Measurements from ENCODE around the gene METTL4. TPM values are rescaled to one million over a fixed set of nuclear protein-coding genes. Genes with fewer than 3 reads are reported as not detected.
A peak's percentile ranks its signal among the peaks of the same experiment; 100 is the strongest.
"Not testable (repeated sequence)": the region's sequence is repeated elsewhere in the genome, so short reads cannot be mapped to it uniquely, and the experiment has no call there.

METTL4 gene
- polyA plus RNA-seq, 1 donor: 23.8 TPM

DNA sequence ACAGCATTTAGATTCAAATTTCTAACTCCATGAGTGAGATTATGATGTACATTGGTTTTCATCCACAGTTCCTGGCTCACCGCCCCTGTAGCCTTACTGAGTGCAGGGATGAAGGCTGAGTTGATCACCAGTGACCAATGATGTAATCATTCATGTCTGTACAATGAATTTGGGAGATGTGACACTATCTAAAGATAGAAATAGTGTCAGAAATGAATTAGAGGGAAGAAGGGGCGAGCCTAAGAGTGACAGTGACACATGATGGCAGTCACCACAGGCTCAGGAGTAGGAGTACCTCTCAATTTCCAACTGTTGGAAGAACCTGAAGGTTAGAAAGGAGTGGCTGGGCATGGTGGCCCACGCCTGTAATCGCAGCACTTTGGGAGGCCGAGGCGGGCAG is 3.2 kb downstream of the METTL4 start:
- DNase-seq: no peak

GRCh38 chr18:2564373-2564772 is 6.9 kb downstream of the METTL4 start:
- DNase-seq: no peak

GRCh38 chr18:2559249-2559648 is 12.1 kb downstream of the METTL4 start:
- DNase-seq: no peak

DNA sequence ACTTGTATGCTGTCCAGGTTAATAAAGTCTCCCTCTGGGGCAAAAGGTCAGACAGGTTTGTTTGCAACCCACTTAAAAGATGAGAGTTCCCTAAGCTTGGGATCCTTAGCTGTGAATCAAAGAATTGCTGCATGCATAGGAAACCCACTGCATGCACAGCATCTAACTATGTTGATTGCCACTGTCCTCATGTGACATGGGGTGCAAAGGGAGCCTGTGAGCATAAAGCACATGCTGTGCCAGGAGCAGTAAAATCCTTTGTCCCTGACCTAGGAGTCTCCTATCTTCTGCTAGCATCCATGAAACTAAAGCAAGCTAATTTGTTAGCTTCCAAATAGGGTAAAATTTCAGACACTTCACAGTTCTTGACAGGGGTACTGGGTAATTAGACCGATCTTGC is 13.8 kb downstream of the METTL4 start:
- DNase-seq: no peak

DNA sequence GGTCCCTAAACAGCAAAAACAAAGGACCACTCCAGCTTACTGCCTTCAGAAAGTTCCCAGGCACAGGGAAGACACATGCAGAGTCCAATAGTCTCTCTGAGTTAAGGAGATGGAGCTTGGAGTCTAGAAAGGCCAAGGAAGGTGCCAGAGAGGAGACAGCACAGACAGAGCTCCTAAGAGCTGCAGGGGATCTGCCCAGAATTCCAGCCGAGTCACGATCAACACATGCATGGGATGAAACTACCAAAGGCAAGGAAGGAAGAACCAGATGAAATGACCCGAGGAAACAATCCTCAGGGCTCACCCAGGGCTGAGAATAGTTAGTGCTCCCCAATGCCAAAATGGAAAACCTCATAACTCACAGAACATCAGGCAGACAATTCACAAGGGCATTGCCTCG is 15.4 kb downstream of the METTL4 start:
- DNase-seq: no peak

- no peak for DNase-seq
Measured at GRCh38 chr18:2554696-2555095, 16.6 kb downstream of the METTL4 start.

DNA sequence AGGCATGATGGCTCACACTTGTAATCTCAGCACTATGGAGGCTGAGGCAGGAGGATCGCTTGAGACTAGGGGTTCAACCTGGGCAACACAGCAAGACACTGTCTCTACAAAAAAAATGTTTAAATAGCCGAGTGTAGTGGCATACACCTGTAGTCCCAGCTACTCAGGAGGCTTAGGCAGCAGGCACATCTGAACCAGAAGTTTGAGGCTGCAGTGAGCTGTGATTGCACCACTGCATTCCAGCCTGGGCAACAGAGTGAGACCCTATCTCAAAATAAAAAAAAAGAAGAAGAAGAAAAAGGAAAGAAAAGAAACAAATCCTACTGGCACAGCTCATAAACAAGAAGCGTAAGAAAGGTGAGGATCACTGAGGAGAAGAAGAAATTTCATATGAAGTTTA is 19.9 kb downstream of the METTL4 start:
- no peak for DNase-seq

DNA sequence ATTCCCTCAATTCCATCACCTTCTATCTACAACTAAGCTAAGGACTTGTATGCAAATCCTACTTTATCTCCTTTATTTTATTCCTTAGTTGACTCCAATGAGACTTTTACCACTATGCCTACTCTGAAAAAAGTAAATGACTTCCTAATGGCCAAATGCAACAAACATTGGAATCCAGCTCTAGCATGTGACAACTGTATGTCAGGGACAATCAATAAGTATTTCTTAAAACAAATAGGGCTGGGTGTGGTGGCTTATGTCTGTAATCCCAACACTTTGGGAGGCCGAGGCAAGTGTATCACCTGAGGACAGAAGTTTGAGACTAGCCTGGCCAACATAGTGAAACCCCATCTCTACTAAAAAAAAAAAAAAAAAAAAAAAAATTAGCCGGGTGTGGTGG is 21.8 kb downstream of the METTL4 start:
- DNase-seq: no peak

- DNase-seq: peak; percentile 55
Measured at GRCh38 chr18:2547477-2548087, 23.7 kb downstream of the METTL4 start.

DNA sequence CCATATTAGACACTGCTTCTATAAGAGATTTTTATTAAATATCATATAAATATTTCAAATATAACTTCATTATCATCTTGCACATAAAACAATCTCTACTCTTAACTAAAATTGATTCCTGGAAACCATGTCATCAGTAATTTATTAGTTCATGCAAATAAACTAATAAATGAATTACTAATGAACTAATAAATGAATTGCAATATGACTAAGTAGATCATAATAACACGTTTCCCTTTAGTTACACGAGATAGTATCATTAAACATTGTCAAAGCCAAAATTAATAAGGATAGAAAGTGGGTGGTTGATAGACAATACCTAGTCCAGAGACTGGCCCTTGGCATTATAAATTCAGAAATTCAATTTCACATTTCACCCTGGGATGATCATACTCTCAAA is 26.1 kb downstream of the METTL4 start:
- no peak for DNase-seq

DNA sequence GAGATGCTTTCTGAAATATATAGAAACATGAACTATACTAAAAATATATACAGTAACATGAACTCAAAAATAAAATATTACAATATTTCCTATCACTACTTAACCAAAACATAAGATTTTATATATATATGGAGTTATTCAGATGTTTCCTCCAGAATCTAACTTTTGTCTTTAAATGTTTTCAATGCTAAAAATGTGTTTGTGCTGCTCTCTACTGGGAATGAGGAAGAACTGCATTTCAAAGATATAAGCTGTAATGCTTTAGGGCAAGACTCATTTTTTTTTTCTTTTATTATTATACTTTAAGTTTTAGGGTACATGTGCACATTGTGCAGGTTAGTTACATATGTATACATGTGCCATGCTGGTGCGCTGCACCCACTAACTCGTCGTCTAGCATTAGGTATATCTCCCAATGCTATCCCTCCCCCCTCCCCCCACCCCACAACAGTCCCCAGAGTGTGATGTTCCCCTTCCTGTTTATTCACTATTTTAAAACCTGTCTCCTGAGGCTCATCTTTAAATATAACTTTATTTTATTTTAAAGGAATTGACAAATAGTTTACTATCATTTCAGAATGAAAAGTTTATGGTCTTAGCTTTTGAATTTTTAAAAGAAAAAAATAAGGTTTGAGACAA is 29.3 kb downstream of the METTL4 start:
- peak; percentile 46 for DNase-seq

DNA sequence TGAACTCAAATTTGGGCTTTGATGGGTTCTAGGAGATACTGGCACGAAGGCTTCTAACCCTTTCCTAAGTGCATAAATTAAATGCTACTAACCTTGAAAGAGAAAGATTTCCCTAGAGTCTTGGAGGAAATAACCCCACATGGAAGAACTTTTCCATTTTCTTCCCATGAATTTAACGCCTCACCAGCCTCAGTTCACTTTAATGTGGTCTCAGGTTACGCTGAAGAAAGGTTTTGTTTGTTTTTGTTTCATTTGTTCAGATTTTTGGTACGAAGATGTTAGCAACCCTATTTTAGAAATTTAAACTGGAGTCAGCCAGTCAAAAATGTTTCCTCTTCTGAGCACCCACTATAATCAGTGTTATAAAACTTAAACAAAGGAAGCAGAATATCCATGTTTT is 30.7 kb downstream of the METTL4 start:
- peak; percentile 47 for DNase-seq

- DNase-seq: no peak
Measured at GRCh38 chr18:2538844-2539243, 32.5 kb downstream of the METTL4 start.

DNA sequence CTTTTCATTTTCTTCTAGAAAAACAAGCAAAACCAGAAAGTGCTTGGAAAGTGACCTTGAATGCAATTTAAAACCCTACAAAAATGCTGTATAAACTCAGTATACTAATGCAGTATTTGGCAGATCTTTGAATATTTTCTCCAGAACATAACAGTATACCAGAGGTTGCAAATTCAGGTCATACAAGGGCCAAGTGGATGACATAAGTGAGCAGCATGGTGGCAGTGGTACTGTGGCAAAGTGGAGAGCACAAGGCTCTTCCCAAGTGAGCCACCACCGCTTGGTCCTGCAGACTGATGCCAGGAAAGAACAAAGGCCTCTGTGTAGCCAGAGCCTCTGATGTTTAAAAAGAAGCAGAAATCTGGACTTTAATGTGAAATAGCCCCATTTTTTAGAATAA is 33.1 kb downstream of the METTL4 start:
- DNase-seq: no peak

DNA sequence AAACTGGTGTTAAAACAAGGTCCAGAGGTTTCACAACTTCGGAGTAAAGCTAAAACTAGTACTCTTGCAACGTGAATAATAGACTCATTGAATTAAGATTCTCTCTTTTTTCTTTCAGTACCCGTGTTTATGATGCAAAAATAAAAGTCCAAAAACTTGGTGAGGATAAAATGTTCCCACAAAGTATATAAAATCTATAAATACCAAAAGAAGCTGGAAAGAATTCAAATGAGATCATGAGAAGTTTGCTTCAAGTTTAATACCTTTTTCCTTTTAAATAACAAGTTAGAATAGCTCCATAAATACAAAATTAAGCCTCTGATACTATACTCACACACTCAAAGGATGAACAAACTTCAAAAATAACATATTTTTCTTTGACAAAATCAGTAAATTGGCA is 34.0 kb downstream of the METTL4 start:
- DNase-seq: no peak

DNA sequence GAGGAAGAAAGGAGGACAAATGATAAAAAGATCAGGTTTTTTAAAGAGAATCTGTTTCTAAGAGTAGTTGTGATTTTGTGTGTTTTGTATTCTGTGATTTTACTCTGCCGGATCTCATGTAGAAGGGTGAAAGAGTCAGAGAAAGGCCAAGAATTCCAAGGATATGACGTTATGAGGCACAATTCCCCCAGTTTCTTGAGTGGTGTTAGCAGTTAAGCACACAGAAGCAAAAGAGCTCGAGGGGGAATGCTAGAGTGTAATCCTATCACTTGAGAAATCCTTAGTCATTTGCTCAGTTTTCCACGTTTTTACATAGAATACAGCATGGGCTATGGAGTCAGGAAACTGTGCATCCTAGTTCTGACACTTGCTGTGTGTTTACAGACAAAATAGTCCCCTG is 34.8 kb downstream of the METTL4 start:
- no peak for DNase-seq

DNA sequence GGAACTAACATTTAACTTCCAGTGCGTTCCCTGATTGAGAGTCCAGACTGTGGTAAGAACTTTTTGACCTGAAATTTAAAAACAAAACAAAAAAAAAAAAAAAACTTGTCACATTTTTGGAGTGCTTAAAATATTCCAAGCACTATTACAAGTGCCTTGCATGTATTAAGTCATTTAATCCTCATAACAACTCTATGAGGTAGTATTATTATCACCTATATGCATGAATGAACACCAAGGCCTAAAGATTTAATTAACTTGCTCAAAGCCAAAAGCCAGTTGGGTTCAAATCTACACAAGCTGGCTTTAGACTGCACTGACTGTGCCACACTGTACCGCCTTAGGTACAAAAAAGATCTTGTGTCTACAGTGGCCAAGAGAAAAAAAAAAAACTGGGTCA is 35.2 kb downstream of the METTL4 start:
- DNase-seq: no peak

- DNase-seq: no peak
Measured at GRCh38 chr18:2535419-2535910, 35.8 kb downstream of the METTL4 start.

GRCh38 chr18:2534906-2535305 is 36.4 kb downstream of the METTL4 start:
- no peak for DNase-seq

- DNase-seq: no peak
Measured at GRCh38 chr18:2532797-2533196, 38.5 kb downstream of the METTL4 start.

- DNase-seq: no peak
Measured at GRCh38 chr18:2531751-2532150, 39.6 kb downstream of the METTL4 start.

- DNase-seq: no peak
Measured at GRCh38 chr18:2529154-2529553, 42.2 kb downstream of the METTL4 start.

DNA sequence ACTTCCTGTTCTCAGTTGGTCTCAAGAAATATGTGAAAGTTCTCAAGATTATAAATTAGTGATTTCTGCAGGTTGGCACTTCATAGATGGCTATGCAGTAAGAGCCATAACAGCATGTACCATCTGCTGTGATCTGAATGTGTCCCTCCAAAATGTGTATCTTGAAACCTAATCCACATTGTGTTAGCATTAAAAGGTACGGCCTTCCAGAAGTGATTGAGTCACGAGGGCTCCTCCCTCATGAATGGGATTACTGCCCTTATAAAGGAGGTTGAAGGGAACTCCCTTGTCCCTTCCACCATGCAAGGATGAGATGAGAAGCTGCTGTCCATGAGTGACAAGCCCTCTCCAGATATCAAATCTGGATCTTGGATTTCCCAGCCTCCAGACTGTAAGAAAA is 45.0 kb downstream of the METTL4 start:
- DNase-seq: no peak

DNA sequence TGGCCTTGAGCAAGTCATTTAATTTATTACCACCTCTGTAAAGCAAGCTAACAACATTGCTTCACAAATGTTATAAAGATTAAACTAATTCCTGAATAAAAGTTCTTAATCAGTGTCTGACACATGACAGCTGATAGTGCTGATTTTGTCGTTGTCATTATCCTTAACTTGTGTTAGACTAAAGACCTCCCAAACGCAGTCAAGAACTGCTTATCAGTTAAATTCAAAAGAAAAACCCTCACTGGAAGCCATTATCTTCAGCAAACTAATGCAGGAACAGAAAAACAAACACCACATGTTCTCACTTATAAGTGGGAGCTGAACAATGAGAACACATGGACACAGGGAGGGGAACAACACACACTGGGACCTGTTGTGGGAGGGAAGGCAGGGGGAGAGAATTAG is 46.5 kb downstream of the METTL4 start:
- DNase-seq: not testable (repeated sequence)
